Prostate gland (tissue), 2 donors: ENCODE results near the gene TNFSF13B. TPM values are rescaled to one million over a fixed set of nuclear protein-coding genes. Genes with fewer than 3 reads are reported as not detected.
"Not testable (repeated sequence)": the region's sequence is repeated elsewhere in the genome, so short reads cannot be mapped to it uniquely, and the experiment has no call there.

Source experiments
- DNase-seq: peaks from one replicate; pipeline ENCODE4 v3.0.0-alpha.2; 2019; ENCODE audit warnings: low spot score
- H3K27ac ChIP-seq, 2 donors: fragments of 200-600 bp; sonication (generic); 2 replicates each; pipeline ENCODE4 v1.5.1; 2017 to 2019
- H3K27me3 ChIP-seq: fragments of 200-600 bp; sonication (generic); replicated peaks from 2 replicates; pipeline ENCODE4 v1.5.1; 2019; ENCODE audit not compliant: insufficient read depth
- H3K36me3 ChIP-seq, 2 donors: fragments of 200-600 bp; sonication (generic); 1 replicate in 1 of 2; 2 replicates in 1 of 2; pipeline versions ENCODE4 v1.5.1 to v1.8.1; 2017 to 2019
- H3K4me1 ChIP-seq: fragments of 200-600 bp; sonication (generic); replicated peaks from 2 replicates; pipeline ENCODE4 v1.5.1; 2019
- H3K4me3 ChIP-seq, 2 donors: fragments of 200-600 bp; sonication (generic); 2 replicates each; pipeline ENCODE4 v1.5.1; 2017 to 2019
- H3K9me3 ChIP-seq: fragments of 200-600 bp; sonication (generic); 2 replicates; pipeline ENCODE4 v1.5.1; 2017
- POLR2A ChIP-seq: fragments of 450-650 bp; IDR thresholded peaks from one replicate; pipeline ENCODE4 v1.6.1; 2016; ENCODE audit warnings: antibody characterized with exemption, mild to moderate bottlenecking
- POLR2AphosphoS5 ChIP-seq: sonication (generic); formaldehyde crosslinking; IDR thresholded peaks from one replicate; pipeline ENCODE4 v1.6.1; 2017; ENCODE audit warnings: antibody characterized with exemption
- WGBS: methylation state at CpG from one replicate; pipeline ENCODE4 v1.1.5; 2018; 5-methylcytosine and 5-hydroxymethylcytosine counted together
- intact Hi-C: fragments of 100-400 bp; cut with DNase I; formaldehyde crosslinking; loops from one replicate; pipeline ENCODE4 v1.14.2; 2022
- total RNA-seq, 2 donors: library from RNA; depleted of rRNA; stranded (reverse); fragments of >200 nt; gene quantifications; one replicate each; pipeline ENCODE4 v1.1.0, GENCODE V29; 2016
- TF ChIP-seq, protein P1 (sequence below), 4 experiments: fragments of 200-600 bp in 2 of 4; fragments of 450-650 bp in 2 of 4; sonication (generic) in 2 of 4; IDR thresholded peaks; 1 replicate in 3 of 4; 2 replicates in 1 of 4; pipeline ENCODE4 v1.5.1; 2016 to 2019; ENCODE audit warnings: antibody characterized with exemption in 4 of 4, mild to moderate bottlenecking in 2 of 4, moderate library complexity in 2 of 4

Gene TNFSF13B
- total RNA-seq, 2 donors from 2014 or later, result 4.1 to 9.1 TPM

DNA sequence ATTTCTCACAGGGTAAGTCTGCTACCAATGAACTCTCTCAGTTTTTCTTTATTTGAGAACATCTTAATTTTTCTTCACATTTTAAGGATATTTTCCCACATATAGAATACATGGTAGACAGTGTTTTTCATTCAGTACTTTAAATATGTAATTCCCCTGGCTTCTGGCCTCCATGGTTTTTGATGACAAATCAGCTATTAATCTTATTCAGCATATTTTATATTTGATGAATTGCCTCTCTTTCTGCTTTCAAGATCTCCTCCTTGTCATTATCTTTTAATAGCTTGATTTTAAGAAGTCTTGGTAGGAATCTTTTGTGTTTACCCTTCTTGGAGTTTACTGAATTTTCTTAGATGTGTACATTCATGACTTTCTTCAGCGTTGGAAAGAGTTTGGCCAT, 27.6 kb downstream of the TNFSF13B start:
- Histone ChIP-seq H3K27me3 (no peaks in the 10 kb centered on the region), H3K36me3 (no peaks in the 10 kb centered on the region), H3K27ac (no peak overlapping the region), H3K4me1 (no peaks in the 10 kb centered on the region), H3K4me3 (no peak overlapping the region), H3K9me3 (no peaks in the 10 kb centered on the region)
- intact Hi-C loops, result no loop called here
- WGBS, result 93% methylated on average over 1 of the region's 1 CpG
- TF ChIP-seq POLR2AphosphoS5 (no peak), POLR2A (no peak)
- TF ChIP-seq, protein P1, sequence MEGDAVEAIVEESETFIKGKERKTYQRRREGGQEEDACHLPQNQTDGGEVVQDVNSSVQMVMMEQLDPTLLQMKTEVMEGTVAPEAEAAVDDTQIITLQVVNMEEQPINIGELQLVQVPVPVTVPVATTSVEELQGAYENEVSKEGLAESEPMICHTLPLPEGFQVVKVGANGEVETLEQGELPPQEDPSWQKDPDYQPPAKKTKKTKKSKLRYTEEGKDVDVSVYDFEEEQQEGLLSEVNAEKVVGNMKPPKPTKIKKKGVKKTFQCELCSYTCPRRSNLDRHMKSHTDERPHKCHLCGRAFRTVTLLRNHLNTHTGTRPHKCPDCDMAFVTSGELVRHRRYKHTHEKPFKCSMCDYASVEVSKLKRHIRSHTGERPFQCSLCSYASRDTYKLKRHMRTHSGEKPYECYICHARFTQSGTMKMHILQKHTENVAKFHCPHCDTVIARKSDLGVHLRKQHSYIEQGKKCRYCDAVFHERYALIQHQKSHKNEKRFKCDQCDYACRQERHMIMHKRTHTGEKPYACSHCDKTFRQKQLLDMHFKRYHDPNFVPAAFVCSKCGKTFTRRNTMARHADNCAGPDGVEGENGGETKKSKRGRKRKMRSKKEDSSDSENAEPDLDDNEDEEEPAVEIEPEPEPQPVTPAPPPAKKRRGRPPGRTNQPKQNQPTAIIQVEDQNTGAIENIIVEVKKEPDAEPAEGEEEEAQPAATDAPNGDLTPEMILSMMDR (IDR thresholded peaks at IDR 0.05), result no peak
- no peak for DNase-seq

DNA sequence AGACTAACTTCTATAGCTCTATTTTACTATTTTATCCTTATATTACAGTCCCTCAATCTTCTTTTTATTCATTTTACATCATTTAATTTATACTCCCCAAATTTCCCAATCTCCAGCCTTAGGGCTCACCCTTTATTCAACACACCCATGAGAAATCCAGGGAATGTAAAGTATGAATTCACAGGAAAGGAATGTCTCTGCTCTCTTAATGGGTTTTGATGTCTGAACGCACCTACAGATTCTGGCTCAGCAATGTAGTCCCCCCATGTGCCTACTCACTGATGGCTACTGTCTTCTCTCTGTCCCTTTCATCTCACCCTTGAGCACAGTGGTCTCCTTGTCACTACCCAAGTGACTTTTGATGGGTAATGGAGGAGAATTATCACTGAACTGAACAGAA, 32.8 kb downstream of the TNFSF13B start:
- H3K9me3 ChIP-seq, result no peaks in the 10 kb centered on the region
- H3K4me1 ChIP-seq, result no peaks in the 10 kb centered on the region
- 56% methylated on average over 1 of the region's 1 CpG for WGBS
- intact Hi-C loops, result no loop called here
- H3K4me3 ChIP-seq, result no peak overlapping the region
- no peaks in the 10 kb centered on the region for H3K27me3 ChIP-seq
- TF ChIP-seq POLR2A (no peak), POLR2AphosphoS5 (no peak)
- TF ChIP-seq, protein P1 (IDR thresholded peaks at IDR 0.05), result no peak
- DNase-seq, result no peak
- no peak overlapping the region for H3K27ac ChIP-seq
- no peaks in the 10 kb centered on the region for H3K36me3 ChIP-seq

DNA sequence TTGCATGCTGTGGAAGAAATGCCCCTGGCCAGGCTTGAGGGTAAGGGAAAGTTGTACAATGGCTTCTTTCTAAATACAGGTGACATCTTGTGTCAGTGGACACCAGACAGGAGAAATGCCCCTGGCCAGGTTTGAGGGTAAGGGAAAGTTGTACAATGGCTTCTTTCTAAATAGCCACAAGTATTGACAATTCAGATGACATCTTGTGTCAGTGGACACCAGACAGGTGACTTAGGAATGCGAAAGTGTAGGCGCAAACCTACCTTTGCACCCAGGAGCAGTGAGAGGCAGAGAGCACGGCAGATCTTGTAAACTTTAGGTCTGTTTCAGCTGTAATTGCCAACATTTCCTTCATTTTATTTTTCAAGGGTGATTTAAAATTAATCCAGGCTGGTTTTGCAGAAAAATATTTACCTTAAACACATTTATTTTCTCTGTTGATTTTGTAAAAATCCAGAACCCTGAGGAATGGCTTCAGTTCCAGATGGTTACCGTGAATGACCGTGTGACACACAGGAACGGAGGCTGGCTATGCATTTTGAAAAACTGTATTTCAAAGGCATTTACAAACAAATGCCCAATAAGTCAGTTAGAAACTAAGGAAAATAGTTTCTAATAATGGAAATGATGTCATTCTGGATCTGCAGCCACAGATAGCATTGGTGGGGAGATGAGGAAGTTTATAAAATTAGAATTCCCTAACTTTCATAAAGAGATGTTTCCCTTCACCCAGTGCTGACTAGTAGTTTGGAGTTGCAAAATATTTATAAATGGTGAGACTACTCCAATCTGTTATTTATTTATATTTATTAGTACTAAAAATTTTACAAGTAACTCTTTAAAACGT, 34.9 kb downstream of the TNFSF13B start:
- intact Hi-C loops, result no loop called here

DNA sequence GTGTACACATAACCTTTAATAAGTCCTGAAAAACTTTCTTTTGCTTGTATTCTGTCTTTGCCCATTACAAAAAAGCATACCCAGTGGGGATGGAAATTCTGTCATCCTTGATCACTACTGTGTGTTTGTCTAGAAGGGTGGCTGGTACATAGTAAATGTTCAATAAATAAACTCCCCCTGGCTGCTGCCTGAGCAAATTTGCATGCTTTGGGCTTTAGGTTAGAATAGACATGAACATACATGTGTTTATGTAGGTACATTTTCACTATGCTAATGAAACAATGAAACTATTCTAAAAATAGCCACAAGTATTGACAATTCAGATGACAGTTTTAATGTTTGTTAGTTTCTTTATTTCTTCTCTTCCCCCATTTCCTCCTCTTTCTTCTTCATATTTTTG, 36.1 kb downstream of the TNFSF13B start:
- TF ChIP-seq POLR2A (no peak), POLR2AphosphoS5 (no peak)
- TF ChIP-seq, protein P1 (IDR thresholded peaks at IDR 0.05), result no peak
- no peak overlapping the region for H3K4me3 ChIP-seq
- no peaks in the 10 kb centered on the region for H3K36me3 ChIP-seq
- intact Hi-C loops, result no loop called here
- DNase-seq, result no peak
- no peaks in the 10 kb centered on the region for H3K9me3 ChIP-seq
- H3K27me3 ChIP-seq, result no peaks in the 10 kb centered on the region
- H3K4me1 ChIP-seq, result no peaks in the 10 kb centered on the region
- H3K27ac ChIP-seq, result no peak overlapping the region

More for the DNA sequence above, 34.9 kb downstream of the TNFSF13B start:
- no peak overlapping the region for H3K4me3 ChIP-seq
- H3K9me3 ChIP-seq, result no peaks in the 10 kb centered on the region
- no peaks in the 10 kb centered on the region for H3K4me1 ChIP-seq
- no peak for DNase-seq
- H3K36me3 ChIP-seq, result no peaks in the 10 kb centered on the region
- H3K27me3 ChIP-seq, result no peaks in the 10 kb centered on the region
- H3K27ac ChIP-seq, result no peak overlapping the region
- 53% methylated on average over 7 of the region's 7 CpGs for WGBS
- TF ChIP-seq POLR2AphosphoS5 (no peak), POLR2A (no peak)
- TF ChIP-seq, protein P1 (IDR thresholded peaks at IDR 0.05), result no peak

DNA sequence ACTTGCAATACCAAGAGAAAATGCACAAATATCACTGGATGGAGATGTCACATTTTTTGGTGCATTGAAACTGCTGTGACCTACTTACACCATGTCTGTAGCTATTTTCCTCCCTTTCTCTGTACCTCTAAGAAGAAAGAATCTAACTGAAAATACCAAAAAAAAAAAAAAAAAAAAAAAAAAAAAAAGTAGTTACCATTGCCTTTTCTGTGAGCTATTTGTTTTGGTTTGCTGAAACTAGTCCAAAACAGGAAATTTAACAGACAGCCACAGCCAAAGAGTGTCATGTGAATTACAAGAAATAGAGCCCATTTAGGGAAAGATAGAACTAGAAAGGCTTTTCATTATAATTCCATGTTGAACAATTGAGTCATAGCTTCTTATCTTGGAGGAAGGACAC, 37.3 kb downstream of the TNFSF13B start:
- TF ChIP-seq POLR2AphosphoS5 (no peak), POLR2A (no peak)
- TF ChIP-seq, protein P1 (IDR thresholded peaks at IDR 0.05), result no peak

DNA sequence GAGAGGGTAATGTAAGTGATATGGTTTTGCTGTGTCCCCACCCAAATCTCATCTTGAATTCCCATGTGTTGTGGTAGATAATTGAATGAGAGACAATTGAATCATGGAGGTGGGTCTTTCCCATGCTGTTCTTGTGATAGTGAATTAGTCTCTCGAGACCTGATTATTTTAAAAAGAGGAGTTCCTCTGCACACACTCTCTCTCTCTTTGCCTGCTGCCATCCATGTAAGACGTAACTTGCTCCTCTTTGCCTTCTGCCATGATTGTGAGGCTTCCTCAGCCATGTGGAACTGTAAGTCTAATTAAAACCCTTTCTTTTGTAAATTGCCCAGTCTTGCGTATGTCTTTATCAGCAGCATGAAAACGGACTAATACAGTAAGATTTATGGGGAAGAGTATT, 42.1 kb downstream of the TNFSF13B start:
- H3K36me3 ChIP-seq, H3K27ac ChIP-seq, DNase-seq, H3K4me3 ChIP-seq, intact Hi-C loops, H3K27me3 ChIP-seq, H3K4me1 ChIP-seq, H3K9me3 ChIP-seq: not testable (repeated sequence)
- 72% methylated on average over 4 of the region's 4 CpGs for WGBS

More for the DNA sequence above, 37.3 kb downstream of the TNFSF13B start:
- Histone ChIP-seq H3K4me1 (no peaks in the 10 kb centered on the region), H3K36me3 (no peaks in the 10 kb centered on the region), H3K9me3 (no peaks in the 10 kb centered on the region), H3K27me3 (no peaks in the 10 kb centered on the region), H3K27ac (no peak overlapping the region), H3K4me3 (no peak overlapping the region)
- no peak for DNase-seq
- intact Hi-C loops, result no loop called here
